SU-DHL-6 (cell line): ENCODE measurements around the gene SCGN.

ENCODE experiments used
- H2AFZ ChIP-seq: fragments of 200-600 bp; sonication (generic); 2 replicates; pipeline ENCODE4 v1.6.1; 2014; ENCODE audit warnings: low read depth, mild to moderate bottlenecking, moderate library complexity, mixed read lengths, antibody characterized with exemption, low read length; ENCODE audit not compliant: severe bottlenecking
- H3F3A ChIP-seq: fragments of 200-600 bp; shearing (Covaris generic); 2 replicates; pipeline ENCODE4 v1.6.0; 2016; ENCODE audit warnings: antibody characterized with exemption, mild to moderate bottlenecking; ENCODE audit not compliant: insufficient read depth
- H3K27ac ChIP-seq: fragments of 200-600 bp; sonication (generic); 2 replicates; pipeline ENCODE4 v1.5.1; 2016; ENCODE audit warnings: low read depth, mild to moderate bottlenecking, low read length, moderate library complexity, mixed read lengths
- H3K27me3 ChIP-seq: fragments of 200-600 bp; sonication (generic), shearing (Covaris generic); 2 replicates; pipeline ENCODE4 v1.6.0; 2014; ENCODE audit warnings: mild to moderate bottlenecking, low read length
- H3K36me3 ChIP-seq: fragments of 200-600 bp; sonication (generic); 2 replicates; pipeline ENCODE4 v1.6.1; 2014; ENCODE audit warnings: mild to moderate bottlenecking, low read length, mixed read lengths
- H3K4me2 ChIP-seq: fragments of 300-600, 200-600 bp; shearing (Covaris generic), sonication (generic); 2 replicates; pipeline ENCODE4 v1.6.0; 2014; ENCODE audit warnings: low read length, low read depth, mild to moderate bottlenecking; ENCODE audit not compliant: poor library complexity, severe bottlenecking
- H3K4me3 ChIP-seq: fragments of 200-600 bp; sonication (generic); 2 replicates; pipeline ENCODE4 v1.5.1; 2014; ENCODE audit warnings: antibody characterized with exemption, low read length, mild to moderate bottlenecking, mixed read lengths; ENCODE audit not compliant: insufficient read depth, poor library complexity, severe bottlenecking
- H3K79me2 ChIP-seq: fragments of 200-600 bp; sonication (generic); 2 replicates; pipeline ENCODE4 v1.6.1; 2014; ENCODE audit warnings: mild to moderate bottlenecking, low read length, moderate library complexity; ENCODE audit not compliant: insufficient read depth
- H3K9ac ChIP-seq: fragments of 200-600 bp; sonication (generic); 2 replicates; pipeline ENCODE4 v1.7.0; 2014; ENCODE audit warnings: mild to moderate bottlenecking, low read length
- H3K9me2 ChIP-seq: fragments of 200-600 bp; sonication (generic); replicated peaks from 2 replicates; pipeline ENCODE4 v1.6.1; 2014; ENCODE audit warnings: low read length; ENCODE audit not compliant: insufficient read depth
- H3K9me3 ChIP-seq: fragments of 200-600 bp; sonication (generic); 2 replicates; pipeline ENCODE4 v1.6.1; 2014; ENCODE audit warnings: low read length, mixed read lengths; ENCODE audit not compliant: insufficient read depth
- H4K20me1 ChIP-seq: fragments of 200-600 bp; sonication (generic); 2 replicates; pipeline ENCODE4 v1.6.1; 2014; ENCODE audit warnings: low read depth, mild to moderate bottlenecking, antibody characterized with exemption, low read length, moderate library complexity, mixed read lengths
- CTCF ChIP-seq: fragments of 200-600 bp; sonication (generic); IDR thresholded peaks from one replicate; pipeline ENCODE4 v1.5.1; 2017; ENCODE audit warnings: antibody characterized with exemption, mild to moderate bottlenecking, low read length, moderate library complexity; ENCODE audit not compliant: insufficient read depth, poor library complexity, severe bottlenecking
- EZH2phosphoT487 ChIP-seq: fragments of 200-600 bp; sonication (generic), shearing (Covaris generic); conservative IDR thresholded peaks from 2 replicates; pipeline ENCODE4 v1.6.1; 2018; ENCODE audit warnings: mild to moderate bottlenecking, antibody characterized with exemption, low read length, moderate library complexity, mixed read lengths

Gene SCGN

GRCh38 chr6:25749837-25750236, 97.8 kb downstream of the SCGN start:
- no peaks in the 10 kb centered on the region for H3F3A ChIP-seq
- no peaks in the 10 kb centered on the region for H3K79me2 ChIP-seq
- H3K9ac ChIP-seq, result no peak overlapping the region
- H2AFZ ChIP-seq, result peak overlapping the region; percentile 15
- no peak overlapping the region for H3K4me3 ChIP-seq
- no peaks in the 10 kb centered on the region for H4K20me1 ChIP-seq
- H3K27me3 ChIP-seq, result no peaks in the 10 kb centered on the region
- no peaks in the 10 kb centered on the region for H3K9me2 ChIP-seq
- no peak overlapping the region for H3K27ac ChIP-seq
- TF ChIP-seq CTCF, result no peak
- TF ChIP-seq EZH2phosphoT487, result no peak
- peak overlapping the region; percentile 1 for H3K4me2 ChIP-seq
- H3K9me3 ChIP-seq, result no peaks in the 10 kb centered on the region
- no peaks in the 10 kb centered on the region for H3K36me3 ChIP-seq

GRCh38 chr6:25750906-25751305, 98.9 kb downstream of the SCGN start:
- Histone ChIP-seq H3K4me2 (no peak overlapping the region), H3F3A (no peaks in the 10 kb centered on the region), H3K36me3 (no peaks in the 10 kb centered on the region), H3K27me3 (no peaks in the 10 kb centered on the region), H3K9me2 (no peaks in the 10 kb centered on the region), H3K9ac (no peak overlapping the region), H3K4me3 (no peak overlapping the region), H3K27ac (no peak overlapping the region), H4K20me1 (no peaks in the 10 kb centered on the region), H3K9me3 (no peaks in the 10 kb centered on the region), H2AFZ (no peak overlapping the region), H3K79me2 (no peaks in the 10 kb centered on the region)
- TF ChIP-seq CTCF (no peak), EZH2phosphoT487 (no peak)
